NB4 (cell line): ENCODE results near the gene TFCP2L1.

Experiments used
- CTCF ChIP-seq: IDR thresholded peaks from one replicate; pipeline ENCODE4 v1.5.1; 2012; ENCODE audit warnings: low read depth, low read length
- TF ChIP-seq, protein P1 (sequence below): IDR thresholded peaks from 2 replicates; pipeline ENCODE4 v1.6.1; 2011; ENCODE audit warnings: low read depth, low read length

DNA sequence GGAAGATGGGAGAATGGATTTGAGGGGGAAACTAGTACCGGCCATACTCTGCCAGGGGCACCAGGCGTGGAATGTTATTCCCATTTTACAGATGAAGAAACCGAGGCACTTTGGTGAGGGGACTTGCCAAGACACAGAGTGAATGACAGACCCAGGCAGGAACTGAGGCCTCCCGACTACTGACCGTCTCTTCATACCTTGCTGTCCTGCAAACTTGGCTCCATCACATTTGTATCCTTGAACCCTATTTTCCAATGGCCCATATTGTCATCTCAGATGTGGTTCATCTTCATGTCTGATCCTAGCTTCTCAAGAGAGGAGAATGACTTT lies 6.2 kb upstream of the TFCP2L1 start:
- TF ChIP-seq, protein P1, sequence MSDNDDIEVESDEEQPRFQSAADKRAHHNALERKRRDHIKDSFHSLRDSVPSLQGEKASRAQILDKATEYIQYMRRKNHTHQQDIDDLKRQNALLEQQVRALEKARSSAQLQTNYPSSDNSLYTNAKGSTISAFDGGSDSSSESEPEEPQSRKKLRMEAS: no peak
- no peak for TF ChIP-seq CTCF
